Loucy (cell line): Measurements from ENCODE around the gene SHROOM4.

Experiments used
- EZH2phosphoT487 ChIP-seq: fragments of 200-600 bp; IDR thresholded peaks from 2 replicates; pipeline ENCODE4 v1.6.1; 2018; ENCODE audit warnings: antibody characterized with exemption, mild to moderate bottlenecking, moderate library complexity, borderline replicate concordance
- TF ChIP-seq, protein P1 (sequence below): fragments of 200-600 bp; sonication (generic); conservative IDR thresholded peaks from 2 replicates; pipeline ENCODE4 v1.5.1; 2014; ENCODE audit warnings: mild to moderate bottlenecking, antibody characterized with exemption, low read length

DNA sequence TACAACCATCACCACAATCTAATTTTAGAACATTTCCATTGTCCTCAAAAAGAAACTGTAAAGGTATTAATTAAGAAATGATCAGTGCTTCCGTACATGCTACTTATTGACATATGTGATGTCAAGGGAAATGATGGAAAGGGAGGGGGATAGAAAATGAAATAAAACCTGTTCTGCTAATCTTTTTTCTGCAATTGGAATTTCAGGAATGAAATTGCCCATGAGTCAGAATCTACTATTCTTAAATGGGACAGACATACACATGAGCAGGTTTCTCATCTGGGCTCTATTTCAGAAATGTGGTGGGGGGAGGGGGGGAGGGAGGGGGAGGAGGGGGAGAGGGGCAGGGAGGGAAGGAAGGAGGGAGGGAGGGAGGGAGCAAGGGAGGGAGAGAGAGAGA lies 91.0 kb downstream of the SHROOM4 start:
- TF ChIP-seq, protein P1, sequence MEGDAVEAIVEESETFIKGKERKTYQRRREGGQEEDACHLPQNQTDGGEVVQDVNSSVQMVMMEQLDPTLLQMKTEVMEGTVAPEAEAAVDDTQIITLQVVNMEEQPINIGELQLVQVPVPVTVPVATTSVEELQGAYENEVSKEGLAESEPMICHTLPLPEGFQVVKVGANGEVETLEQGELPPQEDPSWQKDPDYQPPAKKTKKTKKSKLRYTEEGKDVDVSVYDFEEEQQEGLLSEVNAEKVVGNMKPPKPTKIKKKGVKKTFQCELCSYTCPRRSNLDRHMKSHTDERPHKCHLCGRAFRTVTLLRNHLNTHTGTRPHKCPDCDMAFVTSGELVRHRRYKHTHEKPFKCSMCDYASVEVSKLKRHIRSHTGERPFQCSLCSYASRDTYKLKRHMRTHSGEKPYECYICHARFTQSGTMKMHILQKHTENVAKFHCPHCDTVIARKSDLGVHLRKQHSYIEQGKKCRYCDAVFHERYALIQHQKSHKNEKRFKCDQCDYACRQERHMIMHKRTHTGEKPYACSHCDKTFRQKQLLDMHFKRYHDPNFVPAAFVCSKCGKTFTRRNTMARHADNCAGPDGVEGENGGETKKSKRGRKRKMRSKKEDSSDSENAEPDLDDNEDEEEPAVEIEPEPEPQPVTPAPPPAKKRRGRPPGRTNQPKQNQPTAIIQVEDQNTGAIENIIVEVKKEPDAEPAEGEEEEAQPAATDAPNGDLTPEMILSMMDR: no peak
- no peak for TF ChIP-seq EZH2phosphoT487
